GM23248 (cell line): ENCODE results near the gene RPRD1B. TPM values are rescaled to one million over a fixed set of nuclear protein-coding genes. Genes with fewer than 3 reads are reported as not detected.
"Not testable (repeated sequence)": the region's sequence is repeated elsewhere in the genome, so short reads cannot be mapped to it uniquely, and the experiment has no call there.

Source experiments
- DNase-seq: peaks from one replicate; pipeline ENCODE4 v3.0.0-alpha.2; 2015
- H2AFZ ChIP-seq: fragments of 200-600 bp; sonication (generic); 2 replicates; pipeline ENCODE4 v1.6.1; 2016; ENCODE audit warnings: antibody characterized with exemption
- H3F3A ChIP-seq: fragments of 200-600 bp; sonication (generic); 2 replicates; pipeline ENCODE4 v1.6.1; 2016; ENCODE audit warnings: mild to moderate bottlenecking, antibody characterized with exemption, mixed run types; ENCODE audit not compliant: insufficient read depth
- H3K27ac ChIP-seq: fragments of 200-600 bp; sonication (generic); 2 replicates; pipeline ENCODE4 v1.5.1; 2016; ENCODE audit warnings: mild to moderate bottlenecking
- H3K27me3 ChIP-seq: fragments of 200-600 bp; sonication (generic); replicated peaks from 2 replicates; pipeline ENCODE4 v1.6.1; 2016; ENCODE audit warnings: mild to moderate bottlenecking; ENCODE audit not compliant: insufficient read depth
- H3K36me3 ChIP-seq: fragments of 200-600 bp; sonication (generic); 2 replicates; pipeline ENCODE4 v1.6.1; 2016; ENCODE audit warnings: low read depth, mild to moderate bottlenecking
- H3K4me1 ChIP-seq: fragments of 200-600 bp; sonication (generic); 2 replicates; pipeline ENCODE4 v1.6.1; 2016; ENCODE audit warnings: mild to moderate bottlenecking; ENCODE audit not compliant: insufficient read depth
- H3K4me2 ChIP-seq: fragments of 200-600 bp; sonication (generic); one replicate; pipeline ENCODE4 v1.6.1; 2016; ENCODE audit warnings: mild to moderate bottlenecking; ENCODE audit not compliant: unreplicated experiment
- H3K4me3 ChIP-seq: fragments of 200-600 bp; sonication (generic); 2 replicates; pipeline ENCODE4 v1.5.1; 2016; ENCODE audit warnings: mild to moderate bottlenecking
- H3K79me2 ChIP-seq: fragments of 200-600 bp; sonication (generic); 2 replicates; pipeline ENCODE4 v1.6.1; 2016; ENCODE audit warnings: mild to moderate bottlenecking; ENCODE audit not compliant: insufficient read depth
- H3K9ac ChIP-seq: fragments of 200-600 bp; sonication (generic); 2 replicates; pipeline ENCODE4 v1.6.1; 2016; ENCODE audit warnings: mild to moderate bottlenecking
- H3K9me2 ChIP-seq: fragments of 200-600 bp; sonication (generic); 2 replicates; pipeline ENCODE4 v1.6.1; 2016; ENCODE audit warnings: mixed run types, mild to moderate bottlenecking, moderate library complexity; ENCODE audit not compliant: insufficient read depth
- H3K9me3 ChIP-seq: fragments of 200-600 bp; sonication (generic); one replicate; pipeline ENCODE4 v1.6.1; 2017; ENCODE audit warnings: low read depth
- H4K20me1 ChIP-seq: fragments of 200-600 bp; sonication (generic); 2 replicates; pipeline ENCODE4 v1.6.0; 2016; ENCODE audit not compliant: insufficient read depth
- EZH2 ChIP-seq: fragments of 200-600 bp; sonication (generic); IDR thresholded peaks from 2 replicates; pipeline ENCODE4 v1.6.1; 2018; ENCODE audit warnings: antibody characterized with exemption, mild to moderate bottlenecking; ENCODE audit not compliant: insufficient read depth, poor library complexity, severe bottlenecking
- EZH2phosphoT487 ChIP-seq: fragments of 200-600 bp; sonication (generic); IDR thresholded peaks from 2 replicates; pipeline ENCODE4 v1.6.1; 2018; ENCODE audit warnings: antibody characterized with exemption, moderate library complexity, mild to moderate bottlenecking, low read depth; ENCODE audit not compliant: insufficient read depth
- WGBS, 2 experiments: methylation state at CpG; one replicate each; pipeline ENCODE4 v1.1.6; 2015 to 2017; ENCODE audit warnings: low lambda C conversion rate in 2 of 2, low coverage in 1 of 2; ENCODE audit errors: missing lambda C conversion rate in 2 of 2; 5-methylcytosine and 5-hydroxymethylcytosine counted together
- in situ Hi-C: fragments of 300-500 bp; cut with MboI; formaldehyde crosslinking; loops from 2 replicates; pipeline ENCODE4 v1.15.0; 2020
- polyA plus RNA-seq: library from polyadenylated mRNA; unstranded; fragments of >200 nt; fragmentation: Nextera tagmentation; extraction: Ambion mirVana; gene quantifications from 2 replicates; pipeline ENCODE4 v1.2.1, GENCODE V29; 2016
- total RNA-seq: library from RNA; depleted of rRNA; stranded (reverse); fragments of >200 nt; shearing (Covaris generic); gene quantifications from 2 replicates; pipeline ENCODE4 v1.2.3, GENCODE V29; 2014

RPRD1B gene
- total and polyA plus RNA-seq, 2 experiments from 2014 or later: 13.5 to 15.6 TPM

DNA sequence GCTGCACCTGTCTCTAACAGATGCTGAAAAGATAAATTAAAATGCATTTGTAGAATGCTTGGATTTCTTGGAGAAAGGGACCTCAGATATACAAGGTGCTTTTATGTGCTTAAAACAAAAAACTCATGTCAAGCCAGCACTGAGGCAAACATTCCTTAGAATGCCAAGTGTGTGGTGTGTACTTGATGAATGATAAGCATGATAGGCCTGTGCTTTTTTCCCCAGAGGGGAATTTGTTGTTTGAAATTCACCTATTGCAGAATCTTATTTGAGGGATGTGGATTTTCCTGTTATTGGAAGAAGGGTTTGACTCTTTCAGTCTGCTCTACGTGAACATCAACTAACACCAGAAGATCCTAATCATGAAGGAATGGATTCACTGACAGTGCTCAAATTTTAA, 29.1 kb upstream of the RPRD1B start:
- H3K27me3 ChIP-seq: no peaks in the 10 kb centered on the region
- DNase-seq: no peak
- 97 to 100% methylated on average over 1 of the region's 1 CpG for WGBS, 2 experiments
- no peaks in the 10 kb centered on the region for H3K36me3 ChIP-seq
- H3K4me1 ChIP-seq: peaks cover 16% of the 10 kb centered on the region
- no peak overlapping the region for H3K4me3 ChIP-seq
- no peak overlapping the region for H3K27ac ChIP-seq
- no peaks in the 10 kb centered on the region for H3K9me2 ChIP-seq
- H2AFZ ChIP-seq: no peak overlapping the region
- TF ChIP-seq EZH2 (no peak), EZH2phosphoT487 (no peak)
- H3K79me2 ChIP-seq: peaks cover 14% of the 10 kb centered on the region; the same call in 1 of the 2 replicates
- no peaks in the 10 kb centered on the region for H3K9me3 ChIP-seq
- no peaks in the 10 kb centered on the region for H4K20me1 ChIP-seq
- no peak overlapping the region for H3K9ac ChIP-seq
- H3K4me2 ChIP-seq: no peak overlapping the region
- in situ Hi-C loops: no loop called here
- peaks cover 34% of the 10 kb centered on the region for H3F3A ChIP-seq

DNA sequence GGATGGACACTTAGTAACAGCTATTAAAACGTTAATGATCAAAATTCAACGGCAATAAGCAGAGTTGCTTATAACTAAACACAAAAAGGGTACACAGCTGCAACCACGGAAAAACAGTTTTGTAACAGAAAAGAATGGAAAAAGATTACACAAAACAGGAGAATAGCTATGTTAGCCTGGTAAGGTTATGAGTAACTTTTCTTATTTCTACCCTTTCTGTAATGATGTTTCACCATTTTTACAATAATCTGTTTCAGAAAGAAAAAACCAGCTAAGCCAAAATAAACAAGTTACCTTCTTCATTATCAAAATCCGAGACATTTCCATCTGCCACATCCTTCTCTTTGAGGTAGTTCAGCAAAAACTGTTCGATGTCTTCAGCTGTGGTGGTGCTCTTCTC, 27.6 kb upstream of the RPRD1B start:
- Histone ChIP-seq H2AFZ (no peak overlapping the region), H4K20me1 (no peaks in the 10 kb centered on the region), H3K9me2 (no peaks in the 10 kb centered on the region), H3F3A (peaks cover 20% of the 10 kb centered on the region), H3K4me1 (peaks cover 13% of the 10 kb centered on the region), H3K27ac (no peak overlapping the region), H3K9me3 (no peaks in the 10 kb centered on the region), H3K4me3 (no peak overlapping the region), H3K4me2 (no peak overlapping the region), H3K27me3 (no peaks in the 10 kb centered on the region), H3K79me2 (peaks cover 23% of the 10 kb centered on the region; the same call in 1 of the 2 replicates), H3K36me3 (no peaks in the 10 kb centered on the region), H3K9ac (no peak overlapping the region)
- TF ChIP-seq EZH2 (no peak), EZH2phosphoT487 (no peak)
- in situ Hi-C loops: no loop called here
- no peak for DNase-seq
- 88 to 92% methylated on average over 5 of the region's 5 CpGs for WGBS, 2 experiments

DNA sequence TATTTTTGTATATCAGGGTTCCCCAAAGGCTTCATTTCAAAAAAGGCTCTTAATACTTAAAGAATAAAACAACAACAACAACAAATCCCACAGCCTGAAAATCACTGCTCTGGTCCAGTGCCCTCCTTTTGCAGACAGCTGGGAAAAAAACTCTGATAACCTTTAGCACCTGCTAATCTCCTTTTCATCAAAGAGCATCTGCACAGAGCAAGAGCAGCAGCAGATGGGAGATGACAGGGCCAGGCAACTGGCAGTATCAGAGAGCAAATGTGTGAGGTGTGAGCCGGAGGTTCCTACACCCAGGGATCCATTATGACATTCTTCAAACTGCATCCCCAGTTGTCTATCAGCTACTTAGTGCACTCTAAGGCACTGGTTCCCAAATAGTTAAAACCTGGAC, 26.0 kb upstream of the RPRD1B start:
- H3K4me2 ChIP-seq: no peak overlapping the region
- H3F3A ChIP-seq: peaks cover 5% of the 10 kb centered on the region; the same call in 1 of the 2 replicates
- peaks cover 23% of the 10 kb centered on the region; the same call in 1 of the 2 replicates for H3K79me2 ChIP-seq
- no peak for TF ChIP-seq EZH2
- TF ChIP-seq EZH2phosphoT487: no peak
- H3K27ac ChIP-seq: no peak overlapping the region
- no peaks in the 10 kb centered on the region for H3K4me1 ChIP-seq
- no peaks in the 10 kb centered on the region for H3K27me3 ChIP-seq
- H3K9me3 ChIP-seq: no peaks in the 10 kb centered on the region
- in situ Hi-C loops: no loop called here
- H3K9ac ChIP-seq: no peak overlapping the region
- no peak for DNase-seq
- H3K9me2 ChIP-seq: no peaks in the 10 kb centered on the region
- no peaks in the 10 kb centered on the region for H3K36me3 ChIP-seq
- H2AFZ ChIP-seq: no peak overlapping the region
- no peak overlapping the region for H3K4me3 ChIP-seq
- WGBS, 2 experiments: 100% methylated on average over 1 of the region's 1 CpG
- no peaks in the 10 kb centered on the region for H4K20me1 ChIP-seq

DNA sequence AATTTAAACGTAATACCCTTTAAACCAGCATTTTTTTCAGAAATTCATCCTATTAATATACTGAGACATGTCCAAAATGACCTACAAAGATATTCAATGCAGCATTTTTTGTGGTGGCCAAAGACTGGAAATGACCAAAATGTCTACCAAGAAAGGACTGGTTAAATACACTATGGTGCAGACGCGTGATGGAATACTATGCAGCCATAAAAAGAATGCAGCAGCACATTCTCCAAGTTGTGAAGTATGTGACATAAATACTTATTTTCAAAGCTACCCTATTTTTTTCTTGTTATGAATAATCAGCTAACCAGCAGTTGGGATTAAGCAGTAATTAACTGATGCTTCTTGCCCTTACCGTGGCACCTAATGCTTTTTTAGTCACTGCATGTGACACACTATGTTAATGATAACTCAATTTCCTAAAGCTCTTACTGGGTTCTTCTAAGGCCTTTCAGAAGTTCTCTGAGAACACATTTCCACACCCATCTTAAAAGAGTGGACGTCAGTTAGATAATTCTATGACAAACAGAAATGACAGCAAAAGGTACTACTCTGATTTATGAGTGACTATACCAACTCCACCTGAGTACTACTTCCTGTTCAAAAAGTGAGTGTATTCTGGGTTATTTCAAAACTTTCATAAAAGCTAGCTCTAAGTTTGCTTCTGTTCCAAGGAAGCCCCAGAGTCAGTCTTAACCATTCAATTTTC, 25.2 kb upstream of the RPRD1B start:
- in situ Hi-C loops: no loop called here

DNA sequence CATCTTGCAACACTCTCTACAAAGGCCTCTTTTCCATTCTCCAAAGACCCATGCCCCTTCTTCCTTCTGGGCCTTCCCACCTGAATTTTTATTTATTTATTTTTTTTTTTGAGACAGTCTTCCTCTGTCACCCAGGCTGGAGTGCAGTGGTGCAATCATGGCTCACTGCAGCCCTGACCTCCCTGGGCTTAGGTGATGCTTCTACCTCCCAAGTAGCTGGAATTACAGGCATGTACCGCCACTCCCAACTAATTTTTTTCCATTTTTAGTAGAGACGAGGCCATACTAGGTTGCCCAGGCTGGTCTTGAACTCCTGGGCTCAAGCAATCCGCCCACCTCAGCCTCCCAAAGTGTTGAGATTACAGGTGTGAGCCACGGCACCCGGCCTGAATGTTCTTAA, 24.1 kb upstream of the RPRD1B start:
- H4K20me1 ChIP-seq, H3K27me3 ChIP-seq, H3K27ac ChIP-seq, in situ Hi-C loops, H2AFZ ChIP-seq, H3K9me3 ChIP-seq, H3K4me3 ChIP-seq, H3K9ac ChIP-seq, H3K36me3 ChIP-seq, H3K4me1 ChIP-seq, DNase-seq, H3K4me2 ChIP-seq, H3F3A ChIP-seq, H3K9me2 ChIP-seq: not testable (repeated sequence)
- WGBS, 2 experiments: 98 to 99% methylated on average over 5 of the region's 5 CpGs
- peaks cover 23% of the 10 kb centered on the region; the same call in 1 of the 2 replicates for H3K79me2 ChIP-seq

More for the DNA sequence above, 25.2 kb upstream of the RPRD1B start:
- Histone ChIP-seq H3K4me1 (no peaks in the 10 kb centered on the region), H3K9ac (no peak overlapping the region), H3K36me3 (no peaks in the 10 kb centered on the region), H3K79me2 (peaks cover 23% of the 10 kb centered on the region; the same call in 1 of the 2 replicates), H3K27ac (no peak overlapping the region), H4K20me1 (no peaks in the 10 kb centered on the region), H3K27me3 (no peaks in the 10 kb centered on the region), H3F3A (no peaks in the 10 kb centered on the region), H2AFZ (no peak overlapping the region), H3K9me3 (no peaks in the 10 kb centered on the region), H3K4me2 (no peak overlapping the region), H3K4me3 (no peak overlapping the region), H3K9me2 (no peaks in the 10 kb centered on the region)
- DNase-seq: no peak
- 86 to 89% methylated on average over 5 of the region's 5 CpGs for WGBS, 2 experiments
- TF ChIP-seq EZH2phosphoT487 (no peak), EZH2 (no peak)
